HCT116 (cell line): Measurements from ENCODE around the gene TMEM214. TPM values are rescaled to one million over a fixed set of nuclear protein-coding genes. Genes with fewer than 3 reads are reported as not detected.

Experiments
- ATAC-seq: fragments of 200-7000 bp; cut with Tn5 transposase; 2 replicates; pipeline ENCODE4 v1.9.1; 2020; ENCODE audit warnings: mild to moderate bottlenecking, moderate library complexity
- BruUV-seq: library from RNA; stranded (reverse); fragments of 400-500 nt; replicated peaks from 2 replicates; lab custom pipeline; 2021; lab: Mats Ljungman, UMichigan
- CTCF ChIA-PET: fragments of 300-600 bp; sonication (Branson Sonifier 250); formaldehyde crosslinking; loops from one replicate; lab custom pipeline; 2021; ENCODE audit warnings: antibody characterized with exemption; lab: Charles Lee
- POLR2A ChIA-PET: fragments of 300-600, 350-600 bp; sonication (Branson Sonifier 250); formaldehyde crosslinking; loops from one replicate; lab custom pipeline; 2021; ENCODE audit warnings: antibody characterized with exemption; lab: Charles Lee
- RAD21 ChIA-PET, 2 experiments: fragments of 300-600 bp; sonication (Branson Sonifier 250); formaldehyde crosslinking; loops; one replicate each; lab custom pipeline; 2023; ENCODE audit warnings: low total read pairs in 2 of 2; ENCODE audit not compliant: uncharacterized antibody in 2 of 2, unreplicated experiment in 2 of 2, low non-redundant PET in 1 of 2; lab: Charles Lee
- DNase-seq: peaks from one replicate; pipeline ENCODE4 v3.0.0-alpha.2; 2010; ENCODE audit warnings: low read depth, low spot score
- H2AFZ ChIP-seq: fragments of 200-600 bp; shearing (Covaris generic), sonication (generic); 2 replicates; pipeline ENCODE4 v1.6.1; 2017; ENCODE audit warnings: low read depth, mixed run types, mixed read lengths, antibody characterized with exemption, low read length; ENCODE audit not compliant: poor library complexity, severe bottlenecking
- H3K27ac ChIP-seq: 2 replicates; pipeline ENCODE4 v1.5.1; 2012; ENCODE audit warnings: low read depth, low read length
- H3K27me3 ChIP-seq: fragments of 200-600 bp; sonication (generic); 2 replicates; pipeline ENCODE4 v1.6.1; 2016; ENCODE audit warnings: mixed run types, low read length, mixed read lengths; ENCODE audit not compliant: insufficient read depth
- H3K36me3 ChIP-seq, 2 experiments: fragments of 200-500 bp in 1 of 2; fragments of 200-600 bp in 1 of 2; sonication (Bioruptor generic) in 1 of 2; sonication (generic) in 1 of 2; 2 replicates each; pipeline versions ENCODE4 v1.5.1 to v1.6.1; 2014 to 2016; ENCODE audit warnings: low read length in 2 of 2, inconsistent platforms in 1 of 2, mixed read lengths in 1 of 2, mixed run types in 1 of 2; ENCODE audit not compliant: insufficient read depth in 2 of 2, control insufficient read depth in 1 of 2
- H3K4me1 ChIP-seq, 2 experiments: fragments of 200-600 bp in 1 of 2; sonication (generic) in 1 of 2; 2 replicates each; pipeline versions ENCODE4 v1.5.1 to v1.6.1; 2012 to 2017; ENCODE audit warnings: low read length in 2 of 2, inconsistent platforms in 1 of 2, mild to moderate bottlenecking in 1 of 2, mixed read lengths in 1 of 2, mixed run types in 1 of 2, moderate library complexity in 1 of 2; ENCODE audit not compliant: insufficient read depth in 2 of 2, control insufficient read depth in 1 of 2
- H3K4me2 ChIP-seq: fragments of 200-600 bp; sonication (generic); 2 replicates; pipeline ENCODE4 v1.6.1; 2017; ENCODE audit warnings: mixed run types, low read length, mixed read lengths
- H3K4me3 ChIP-seq, 2 experiments: fragments of 200-600 bp in 1 of 2; sonication (generic) in 1 of 2; replicated peaks in 1 of 2; 2 replicates each; pipeline ENCODE4 v1.5.1; 2011 to 2016; ENCODE audit warnings: low read length in 2 of 2, control low read depth in 1 of 2, low read depth in 1 of 2, mild to moderate bottlenecking in 1 of 2, mixed read lengths in 1 of 2, mixed run types in 1 of 2
- H3K79me2 ChIP-seq: fragments of 200-600 bp; sonication (generic); 2 replicates; pipeline ENCODE4 v1.6.1; 2017; ENCODE audit warnings: mild to moderate bottlenecking, mixed run types, low read length, moderate library complexity, mixed read lengths; ENCODE audit not compliant: insufficient read depth
- H3K9ac ChIP-seq: fragments of 200-600 bp; sonication (generic); 2 replicates; pipeline ENCODE4 v1.6.1; 2016; ENCODE audit warnings: low read length, mixed read lengths
- H3K9me2 ChIP-seq: fragments of 200-600 bp; sonication (generic), shearing (Covaris generic); 2 replicates; pipeline ENCODE4 v1.6.1; 2017; ENCODE audit warnings: mixed run types, mild to moderate bottlenecking, moderate library complexity; ENCODE audit not compliant: insufficient read depth
- H3K9me3 ChIP-seq, 2 experiments: fragments of 200-500 bp in 1 of 2; fragments of 200-600 bp in 1 of 2; sonication (Bioruptor generic) in 1 of 2; sonication (generic) in 1 of 2; 2 replicates each; pipeline ENCODE4 v1.6.1; 2014 to 2017; ENCODE audit warnings: low read length in 2 of 2, mixed read lengths in 2 of 2, inconsistent platforms in 1 of 2, low read depth in 1 of 2, mild to moderate bottlenecking in 1 of 2, mixed run types in 1 of 2, moderate library complexity in 1 of 2; ENCODE audit not compliant: control insufficient read depth in 1 of 2, insufficient read depth in 1 of 2
- H4K20me1 ChIP-seq: fragments of 200-600 bp; sonication (generic), shearing (Covaris generic); 2 replicates; pipeline ENCODE4 v1.6.1; 2017; ENCODE audit warnings: mixed run types, mild to moderate bottlenecking, moderate library complexity; ENCODE audit not compliant: insufficient read depth
- CEBPB ChIP-seq: IDR thresholded peaks from 2 replicates; pipeline ENCODE4 v1.6.1; 2012; ENCODE audit warnings: low read depth
- EGR1 ChIP-seq: IDR thresholded peaks from 2 replicates; pipeline ENCODE4 v1.6.1; 2012; ENCODE audit warnings: low read depth
- ELF1 ChIP-seq: IDR thresholded peaks from 2 replicates; pipeline ENCODE4 v1.6.1; 2012; ENCODE audit warnings: low read depth, borderline replicate concordance
- EZH2 ChIP-seq: fragments of 200-600 bp; sonication (generic); IDR thresholded peaks from 2 replicates; pipeline ENCODE4 v1.6.1; 2017; ENCODE audit warnings: antibody characterized with exemption, mixed run types
- EZH2phosphoT487 ChIP-seq: fragments of 200-600 bp; IDR thresholded peaks from 2 replicates; pipeline ENCODE4 v1.6.1; 2018; ENCODE audit warnings: antibody characterized with exemption, borderline replicate concordance
- JUND ChIP-seq: IDR thresholded peaks from 2 replicates; pipeline ENCODE4 v1.6.1; 2012
- RAD21 ChIP-seq: IDR thresholded peaks from 2 replicates; pipeline ENCODE4 v1.6.1; 2012; ENCODE audit warnings: low read depth, mild to moderate bottlenecking
- SIN3A ChIP-seq: IDR thresholded peaks from 2 replicates; pipeline ENCODE4 v1.6.1; 2012; ENCODE audit warnings: low read depth
- TCF7L2 ChIP-seq: IDR thresholded peaks from 2 replicates; pipeline ENCODE4 v1.7.0; 2011; ENCODE audit warnings: borderline replicate concordance, inconsistent platforms; ENCODE audit not compliant: insufficient read depth, insufficient read length; ENCODE audit errors: extremely low read depth
- YY1 ChIP-seq: IDR thresholded peaks from 2 replicates; pipeline ENCODE4 v1.6.1; 2011; ENCODE audit warnings: low read length, low read depth, moderate library complexity, mild to moderate bottlenecking; ENCODE audit not compliant: insufficient replicate concordance; ENCODE audit errors: extremely low read depth
- intact Hi-C: fragments of 100-400 bp; cut with micrococcal nuclease; formaldehyde crosslinking; loops from 2 replicates; pipeline ENCODE4 v1.10.0; 2022
- total RNA-seq: library from RNA; stranded (reverse); gene quantifications from one replicate; pipeline ENCODE4 v1.2.1, GENCODE V29; 2021; ENCODE audit not compliant: unreplicated experiment
- TF ChIP-seq, protein P1 (sequence below), 3 experiments: fragments of 200-600 bp in 1 of 3; sonication (generic) in 1 of 3; IDR thresholded peaks in 2 of 3; conservative IDR thresholded peaks in 1 of 3; 2 replicates each; pipeline ENCODE4 v1.5.1; 2012 to 2017; ENCODE audit warnings: low read depth in 2 of 3, low read length in 2 of 3, antibody characterized with exemption in 1 of 3, borderline replicate concordance in 1 of 3, control low read depth in 1 of 3, mild to moderate bottlenecking in 1 of 3, mixed read lengths in 1 of 3, mixed run types in 1 of 3, moderate library complexity in 1 of 3; ENCODE audit not compliant: insufficient read depth in 1 of 3

Gene TMEM214
- total RNA-seq, 1 experiment from 2014 or later: 69.8 TPM

- Histone ChIP-seq H3K4me2 (no peak overlapping the region), H2AFZ (no peak overlapping the region)
- ATAC-seq: no peak
- RAD21 ChIA-PET: interaction anchor here in 1 of 2 experiments (0.7 kb wide), 1 partner anchor 344 kb away, joined by 7 read pairs; no protein-coding TSS in a partner anchor
- intact Hi-C loops: no loop called here
- TF ChIP-seq, protein P1, sequence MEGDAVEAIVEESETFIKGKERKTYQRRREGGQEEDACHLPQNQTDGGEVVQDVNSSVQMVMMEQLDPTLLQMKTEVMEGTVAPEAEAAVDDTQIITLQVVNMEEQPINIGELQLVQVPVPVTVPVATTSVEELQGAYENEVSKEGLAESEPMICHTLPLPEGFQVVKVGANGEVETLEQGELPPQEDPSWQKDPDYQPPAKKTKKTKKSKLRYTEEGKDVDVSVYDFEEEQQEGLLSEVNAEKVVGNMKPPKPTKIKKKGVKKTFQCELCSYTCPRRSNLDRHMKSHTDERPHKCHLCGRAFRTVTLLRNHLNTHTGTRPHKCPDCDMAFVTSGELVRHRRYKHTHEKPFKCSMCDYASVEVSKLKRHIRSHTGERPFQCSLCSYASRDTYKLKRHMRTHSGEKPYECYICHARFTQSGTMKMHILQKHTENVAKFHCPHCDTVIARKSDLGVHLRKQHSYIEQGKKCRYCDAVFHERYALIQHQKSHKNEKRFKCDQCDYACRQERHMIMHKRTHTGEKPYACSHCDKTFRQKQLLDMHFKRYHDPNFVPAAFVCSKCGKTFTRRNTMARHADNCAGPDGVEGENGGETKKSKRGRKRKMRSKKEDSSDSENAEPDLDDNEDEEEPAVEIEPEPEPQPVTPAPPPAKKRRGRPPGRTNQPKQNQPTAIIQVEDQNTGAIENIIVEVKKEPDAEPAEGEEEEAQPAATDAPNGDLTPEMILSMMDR (IDR thresholded peaks at IDR 0.05 in 2 of 3, conservative IDR thresholded peaks at IDR 0.05 in 1 of 3; ENCODE audit: borderline replicate concordance in 1 of 3, insufficient read depth in 1 of 3, low read depth in 2 of 3, low read length in 2 of 3): no peak
- TF ChIP-seq EZH2phosphoT487: no peak
- TF ChIP-seq SIN3A: no peak
- TF ChIP-seq EZH2: no peak
- TF ChIP-seq TCF7L2: no peak
- no peak for TF ChIP-seq JUND
- TF ChIP-seq RAD21: no peak
- no peak for TF ChIP-seq YY1
- no peak for TF ChIP-seq ELF1
- TF ChIP-seq EGR1: no peak
- TF ChIP-seq CEBPB: no peak
- TF ChIP-seq, all 23 proteins: peak for 0
- Histone ChIP-seq H3K4me1 (peaks cover 8 to 19% of the 10 kb centered on the region in 2 experiments), H3K9me3 (no peaks in the 10 kb centered on the region), H3K36me3 (no peaks in the 10 kb centered on the region), H3K4me3 (no peak overlapping the region), H3K27ac (no peak overlapping the region), H3K27me3 (no peaks in the 10 kb centered on the region), H4K20me1 (no peaks in the 10 kb centered on the region), H3K9ac (no peak overlapping the region), H3K9me2 (no peaks in the 10 kb centered on the region), H3K79me2 (no peaks in the 10 kb centered on the region)
- CTCF ChIA-PET: interaction anchor here (0.6 kb wide), 1 partner anchor 64 kb away, joined by 3 read pairs; no protein-coding TSS in a partner anchor
- no TSS peak for BruUV-seq
- POLR2A ChIA-PET: no interaction called here
- no peak for DNase-seq
These were observed 44.5 kb downstream of the TMEM214 start for GRCh38 chr2:27077231-27077630.
